Measurements from ENCODE around the gene ITGAV.

ITGAV gene

DNA sequence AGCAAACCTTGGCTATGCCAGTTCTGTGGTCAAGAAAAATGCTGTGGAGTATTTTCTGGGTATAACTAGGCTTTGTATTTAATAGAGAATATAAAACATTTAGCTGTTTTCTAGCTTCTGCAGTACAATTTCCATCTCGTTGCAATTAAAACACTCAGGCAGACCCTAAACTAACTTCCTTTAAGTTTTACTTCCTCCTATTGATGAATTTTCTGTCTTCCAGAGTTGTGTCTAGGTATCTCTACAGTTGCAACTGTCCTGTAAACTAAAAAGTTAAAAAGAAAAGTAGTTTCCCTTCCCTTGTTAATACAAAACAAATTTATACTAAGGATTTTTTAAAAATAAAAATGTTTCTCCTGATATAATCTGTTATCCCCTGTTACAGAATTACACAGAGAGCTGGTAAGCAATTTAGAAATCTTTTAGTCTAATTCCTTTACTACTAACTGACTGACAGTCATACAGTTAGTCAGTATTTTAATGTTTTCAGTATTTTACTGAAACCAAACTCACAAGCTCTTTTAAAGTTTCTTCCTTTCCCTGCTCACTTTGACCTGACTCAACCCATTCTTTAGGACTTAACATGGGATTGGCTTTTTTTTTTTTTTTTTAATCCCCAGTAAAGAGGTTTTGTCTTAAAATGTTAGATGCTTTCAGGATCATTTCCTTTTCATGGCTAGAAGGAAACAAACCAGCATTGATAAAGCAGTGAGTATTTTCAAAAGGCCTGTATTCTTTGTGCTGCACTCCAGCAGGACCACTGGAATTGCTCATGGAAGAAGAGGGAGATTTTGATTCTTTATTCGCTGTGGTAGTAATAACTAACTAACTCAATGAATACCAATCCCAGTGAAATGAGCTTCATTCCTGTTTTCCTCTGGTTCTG is 22.9 kb downstream of the ITGAV start:
- ATAC-seq = no peak
- Mint-ChIP-seq H3K27me3 (no peaks in the 10 kb centered on the region), H3K4me1 (no peaks in the 10 kb centered on the region), H3K9me3 (no peaks in the 10 kb centered on the region), H3K36me3 (ENCODE audit: low read depth) (no peaks in the 10 kb centered on the region), H3K27ac (no peak overlapping the region), H3K4me3 (no peak overlapping the region)
- DNase-seq = no peak

DNA sequence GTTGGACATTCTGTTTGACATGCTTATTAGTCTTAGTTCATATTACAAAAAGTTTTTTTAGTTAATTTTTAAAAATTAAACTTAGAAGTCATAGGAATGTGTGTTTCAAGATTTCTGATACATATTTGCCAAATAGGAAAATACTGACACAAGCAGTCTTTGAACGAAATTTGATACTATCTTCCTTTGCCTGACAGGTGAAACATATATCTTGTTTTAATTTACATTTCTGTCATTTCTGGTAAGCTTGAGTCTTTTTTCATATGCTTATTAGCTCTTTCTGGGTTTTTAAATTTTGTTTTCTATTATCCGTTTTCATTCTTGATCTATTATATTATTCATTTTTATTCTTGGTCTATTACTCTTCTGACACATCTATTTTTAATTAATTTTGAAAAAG is 24.5 kb downstream of the ITGAV start:
- Mint-ChIP-seq H3K4me1 (no peaks in the 10 kb centered on the region), H3K27me3 (no peaks in the 10 kb centered on the region), H3K4me3 (no peak overlapping the region), H3K9me3 (no peaks in the 10 kb centered on the region), H3K27ac (no peak overlapping the region), H3K36me3 (ENCODE audit: low read depth) (no peaks in the 10 kb centered on the region)
- ATAC-seq = no peak
- DNase-seq = no peak

DNA sequence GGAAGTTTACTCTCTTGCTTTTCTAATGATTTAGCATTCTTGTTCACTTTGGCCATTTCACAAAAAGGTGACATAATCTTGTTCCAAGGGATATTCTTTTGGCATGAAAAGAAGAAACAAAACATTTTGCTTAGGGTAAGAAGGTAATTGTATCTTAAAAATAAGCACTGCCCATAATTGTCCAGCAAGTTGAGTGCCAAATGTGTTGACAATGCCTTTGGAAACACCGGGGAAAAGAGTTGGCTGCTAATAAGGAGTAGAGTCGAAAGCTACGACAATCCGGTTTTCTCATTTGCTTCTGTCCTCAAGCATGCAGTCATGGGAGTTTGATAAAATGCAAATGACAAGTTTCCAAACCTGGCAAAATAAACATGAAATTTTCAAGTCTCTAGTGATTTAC is 27.3 kb downstream of the ITGAV start:
- Mint-ChIP-seq H3K4me1 (no peaks in the 10 kb centered on the region), H3K4me3 (no peak overlapping the region), H3K36me3 (ENCODE audit: low read depth) (no peaks in the 10 kb centered on the region), H3K27me3 (no peaks in the 10 kb centered on the region), H3K9me3 (no peaks in the 10 kb centered on the region), H3K27ac (no peak overlapping the region)
- ATAC-seq = no peak
- DNase-seq = no peak

DNA sequence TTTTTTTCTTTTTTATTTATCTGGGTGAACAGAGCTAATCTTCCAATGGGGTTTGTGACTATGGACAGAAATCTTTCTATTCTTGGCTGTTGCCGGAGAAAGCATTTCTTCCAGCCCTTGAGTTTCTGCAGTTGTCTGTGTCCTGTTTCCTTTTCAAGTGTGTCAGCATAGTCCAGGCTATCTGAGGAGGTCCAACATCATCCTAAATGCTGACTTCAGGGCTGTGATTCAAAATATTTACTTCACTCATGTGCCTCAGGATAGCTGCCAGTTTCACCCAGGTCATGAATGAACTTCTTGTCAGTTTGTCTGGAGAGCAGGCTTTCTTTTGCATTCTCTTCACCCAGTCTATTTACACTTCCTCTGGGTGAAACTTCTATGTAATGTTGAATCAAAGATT is 27.9 kb downstream of the ITGAV start:
- Mint-ChIP-seq H3K36me3 (ENCODE audit: low read depth) (no peaks in the 10 kb centered on the region), H3K9me3 (no peaks in the 10 kb centered on the region), H3K4me3 (no peak overlapping the region), H3K27ac (no peak overlapping the region), H3K4me1 (no peaks in the 10 kb centered on the region), H3K27me3 (no peaks in the 10 kb centered on the region)
- DNase-seq = no peak
- ATAC-seq = no peak

DNA sequence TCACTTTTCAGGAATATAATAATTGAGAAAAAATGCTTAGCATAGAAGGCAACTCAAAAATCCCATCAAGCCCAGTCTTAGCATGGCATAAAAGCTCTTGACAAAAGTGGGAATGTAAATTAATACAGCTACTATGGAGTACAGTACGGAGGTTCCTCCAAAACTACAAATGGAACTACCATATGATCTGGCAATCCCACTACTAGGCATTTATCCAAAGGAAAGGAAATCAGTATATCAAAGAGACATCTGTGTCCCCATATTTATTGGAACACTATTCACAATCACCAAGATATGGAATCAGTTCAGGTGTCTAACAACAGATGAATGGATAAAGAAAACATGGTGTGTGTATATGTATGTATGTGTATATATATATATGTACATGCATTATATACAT is 28.8 kb downstream of the ITGAV start:
- Mint-ChIP-seq H3K4me1 (no peaks in the 10 kb centered on the region), H3K4me3 (no peak overlapping the region), H3K36me3 (ENCODE audit: low read depth) (peaks cover 2% of the 10 kb centered on the region), H3K9me3 (no peaks in the 10 kb centered on the region), H3K27me3 (no peaks in the 10 kb centered on the region), H3K27ac (no peak overlapping the region)
- no peak for DNase-seq
- no peak for ATAC-seq

DNA sequence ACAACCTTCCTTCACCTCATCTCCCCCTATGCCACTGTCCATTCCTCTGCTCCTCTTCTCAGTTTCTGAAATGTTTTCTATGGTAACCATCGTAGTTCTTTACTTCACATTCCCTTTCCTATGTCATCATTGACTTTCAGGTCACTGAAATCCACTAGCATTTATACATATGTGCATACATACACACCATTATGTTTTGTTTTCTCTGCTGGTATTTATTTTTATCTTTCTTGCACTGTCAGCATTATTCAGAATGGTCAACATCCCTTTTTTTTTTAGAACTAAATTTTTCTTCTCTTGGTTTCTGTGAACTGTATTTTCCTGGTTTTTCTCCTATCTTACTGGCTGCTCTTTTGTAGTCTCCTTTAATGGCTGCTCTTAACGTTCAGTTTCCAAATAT is 33.2 kb downstream of the ITGAV start:
- Mint-ChIP-seq H3K36me3 (ENCODE audit: low read depth) (peaks cover 7% of the 10 kb centered on the region), H3K27me3 (no peaks in the 10 kb centered on the region), H3K9me3 (no peaks in the 10 kb centered on the region), H3K27ac (no peak overlapping the region), H3K4me3 (no peak overlapping the region), H3K4me1 (no peaks in the 10 kb centered on the region)
- ATAC-seq (no peak), DNase-seq (no peak)

DNA sequence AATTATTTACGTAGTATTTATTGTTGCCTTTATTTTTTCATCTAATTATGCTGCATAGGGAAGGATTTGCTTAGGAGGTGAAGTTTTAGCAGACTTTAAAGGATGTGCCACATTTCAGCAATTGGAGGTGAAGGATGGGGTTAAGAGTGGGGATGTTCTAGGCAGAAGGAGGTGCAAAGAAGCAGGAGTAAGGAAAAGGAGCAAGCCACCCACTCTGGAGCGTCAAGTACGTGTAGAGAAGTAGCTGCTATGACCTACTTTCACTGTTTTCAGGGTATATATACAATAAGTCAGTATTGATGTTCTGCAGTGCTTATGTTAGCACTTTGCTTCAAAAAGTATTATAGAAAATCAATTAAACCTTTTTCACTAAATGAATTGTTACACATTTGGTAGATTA is 34.4 kb downstream of the ITGAV start:
- Mint-ChIP-seq H3K9me3 (no peaks in the 10 kb centered on the region), H3K4me3 (no peak overlapping the region), H3K27ac (no peak overlapping the region), H3K4me1 (no peaks in the 10 kb centered on the region), H3K36me3 (ENCODE audit: low read depth) (peaks cover 7% of the 10 kb centered on the region), H3K27me3 (no peaks in the 10 kb centered on the region)
- no peak for DNase-seq
- ATAC-seq = no peak

DNA sequence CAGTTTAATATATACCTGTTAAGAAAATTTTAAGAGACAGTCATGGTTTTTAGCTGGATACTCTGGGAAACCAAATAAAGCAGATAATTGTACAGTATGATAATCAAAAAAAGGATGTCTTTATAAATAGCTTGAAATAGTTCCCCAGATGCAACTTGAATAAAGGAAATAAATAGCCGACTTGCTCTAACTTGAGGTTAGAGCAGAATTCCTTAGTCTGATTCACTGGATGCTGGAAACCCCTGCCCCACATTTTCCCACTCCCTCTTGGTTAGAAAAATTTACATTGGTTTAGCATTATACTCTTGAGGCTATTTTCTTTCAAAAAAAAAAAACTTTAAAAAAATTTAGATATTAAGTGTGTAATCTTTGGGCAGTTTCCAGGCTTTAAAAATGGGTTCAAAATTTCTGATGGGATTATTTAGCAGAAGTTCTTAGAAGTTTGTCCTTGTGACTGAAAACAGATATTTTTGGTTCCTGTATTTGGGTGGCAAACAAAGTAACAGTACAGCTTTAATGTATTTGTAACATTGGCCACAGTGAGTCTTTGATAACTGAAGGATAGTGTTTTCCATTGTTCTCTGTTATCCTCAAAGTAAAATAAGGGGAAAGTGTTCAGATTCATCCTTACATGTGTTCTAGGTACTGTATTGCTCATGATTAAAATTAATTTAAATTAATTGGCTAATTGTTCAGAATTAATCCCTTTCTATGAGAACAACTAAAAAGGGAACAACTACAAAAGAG is 39.6 kb downstream of the ITGAV start:
- H3K4me3 Mint-ChIP-seq = no peak overlapping the region
- DNase-seq = no peak
- no peaks in the 10 kb centered on the region for H3K27me3 Mint-ChIP-seq
- H3K36me3 Mint-ChIP-seq (ENCODE audit: low read depth) = no peaks in the 10 kb centered on the region
- H3K4me1 Mint-ChIP-seq = no peaks in the 10 kb centered on the region
- ATAC-seq = no peak
- H3K27ac Mint-ChIP-seq = no peak overlapping the region
- no peaks in the 10 kb centered on the region for H3K9me3 Mint-ChIP-seq

DNA sequence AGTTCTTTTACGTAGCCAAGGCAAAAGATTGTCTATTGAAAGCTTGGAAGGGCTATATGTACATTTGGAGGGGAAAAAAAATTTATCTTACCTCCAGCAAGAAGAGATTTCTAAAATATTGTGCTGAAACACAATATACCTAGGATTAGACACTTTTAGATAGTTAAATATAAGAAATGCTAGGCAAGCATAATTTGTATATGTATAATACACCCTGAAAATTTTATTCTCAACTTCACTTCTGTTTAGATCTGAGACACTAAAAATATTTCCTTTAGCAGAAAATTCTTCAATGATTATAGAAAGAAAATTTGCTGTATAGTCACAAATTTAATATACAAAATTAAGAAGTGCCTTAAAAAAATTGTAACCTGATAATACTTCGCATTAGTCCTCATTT is 42.6 kb downstream of the ITGAV start:
- Mint-ChIP-seq H3K36me3 (ENCODE audit: low read depth) (peaks cover 2% of the 10 kb centered on the region), H3K4me3 (no peak overlapping the region)
- no peak for ATAC-seq

DNA sequence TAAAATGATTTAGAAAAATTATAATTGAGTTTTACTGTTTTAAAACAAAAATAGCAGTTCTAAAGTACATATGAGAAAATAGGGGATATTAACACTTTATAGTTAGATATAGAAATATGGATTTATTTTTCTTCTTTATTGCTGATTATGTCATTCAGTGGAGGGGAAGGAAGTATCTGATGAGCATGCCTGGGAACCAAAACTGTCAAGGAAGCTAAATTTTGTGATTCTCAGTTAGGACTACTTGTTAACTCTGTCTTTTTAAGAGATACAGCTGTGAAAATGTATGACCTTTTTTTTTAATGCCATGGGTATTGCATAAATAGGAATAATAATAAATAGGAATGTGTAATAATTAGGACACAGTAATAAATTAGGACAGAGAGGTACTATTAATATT is 44.8 kb downstream of the ITGAV start:
- no peak for DNase-seq
- Mint-ChIP-seq H3K27me3 (no peaks in the 10 kb centered on the region), H3K36me3 (ENCODE audit: low read depth) (peaks cover 2% of the 10 kb centered on the region), H3K27ac (no peak overlapping the region), H3K4me1 (peaks cover 6% of the 10 kb centered on the region), H3K9me3 (no peaks in the 10 kb centered on the region), H3K4me3 (no peak overlapping the region)
- ATAC-seq = no peak

More for the DNA sequence above, 42.6 kb downstream of the ITGAV start:
- Mint-ChIP-seq H3K4me1 (no peaks in the 10 kb centered on the region), H3K27ac (no peak overlapping the region), H3K9me3 (no peaks in the 10 kb centered on the region), H3K27me3 (no peaks in the 10 kb centered on the region)
- no peak for DNase-seq

DNA sequence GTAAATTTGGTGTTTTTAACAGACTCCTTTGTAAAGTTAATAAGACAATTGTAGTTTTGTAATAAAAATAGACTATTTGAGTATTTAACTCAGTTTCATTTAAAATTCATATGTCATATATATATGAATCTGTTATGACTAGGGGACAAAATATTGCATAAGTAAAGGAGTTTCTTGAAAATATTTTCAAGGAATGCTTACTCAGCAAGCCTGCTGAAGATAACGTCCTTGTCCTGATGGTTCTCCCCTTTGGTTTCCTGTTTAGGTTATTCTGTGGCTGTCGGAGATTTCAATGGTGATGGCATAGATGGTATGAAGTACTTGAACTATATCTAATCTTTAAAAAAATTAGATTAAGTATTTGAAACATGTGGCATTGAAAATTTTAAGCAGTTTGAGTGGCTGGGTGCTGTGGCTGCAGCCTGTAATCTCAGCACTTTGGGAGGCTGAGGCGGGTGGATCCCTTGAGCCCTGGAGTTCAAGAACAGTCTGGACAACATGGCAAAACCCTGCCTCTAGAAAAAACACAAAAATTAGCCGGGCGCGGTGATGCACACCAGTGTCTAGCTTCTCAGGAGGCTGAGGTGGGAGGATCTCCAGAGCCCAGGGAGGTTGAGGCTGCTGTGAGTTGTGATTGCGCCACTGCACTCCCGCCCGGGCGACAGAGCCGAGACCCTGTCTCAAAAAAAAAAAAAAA is 47.1 kb downstream of the ITGAV start:
- H3K27ac Mint-ChIP-seq = no peak overlapping the region
- no peak overlapping the region for H3K4me3 Mint-ChIP-seq
- no peak for ATAC-seq
- H3K4me1 Mint-ChIP-seq = peaks cover 21% of the 10 kb centered on the region
- H3K27me3 Mint-ChIP-seq = no peaks in the 10 kb centered on the region
- DNase-seq = no peak
- H3K9me3 Mint-ChIP-seq = no peaks in the 10 kb centered on the region
- peaks cover 2% of the 10 kb centered on the region for H3K36me3 Mint-ChIP-seq (ENCODE audit: low read depth)

DNA sequence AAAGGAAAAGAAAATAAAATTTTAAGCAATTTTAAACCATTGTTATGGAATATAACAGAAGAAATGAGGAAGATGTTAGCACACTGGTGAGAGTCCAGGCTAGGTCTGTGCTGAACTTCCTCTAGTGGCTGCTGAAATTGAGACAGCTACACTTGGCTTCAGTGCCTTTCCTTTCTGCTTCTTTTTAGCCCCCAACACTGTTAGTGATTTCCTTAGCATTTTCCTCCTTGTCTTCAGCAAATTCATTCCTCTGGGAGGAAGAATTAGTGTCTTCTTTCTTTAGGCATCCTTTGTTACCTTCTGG is 47.6 kb downstream of the ITGAV start:
- Mint-ChIP-seq H3K4me3 (no peak overlapping the region), H3K9me3 (no peaks in the 10 kb centered on the region), H3K36me3 (ENCODE audit: low read depth) (peaks cover 2% of the 10 kb centered on the region), H3K4me1 (peaks cover 21% of the 10 kb centered on the region), H3K27me3 (no peaks in the 10 kb centered on the region), H3K27ac (no peak overlapping the region)
- ATAC-seq = no peak
- no peak for DNase-seq

DNA sequence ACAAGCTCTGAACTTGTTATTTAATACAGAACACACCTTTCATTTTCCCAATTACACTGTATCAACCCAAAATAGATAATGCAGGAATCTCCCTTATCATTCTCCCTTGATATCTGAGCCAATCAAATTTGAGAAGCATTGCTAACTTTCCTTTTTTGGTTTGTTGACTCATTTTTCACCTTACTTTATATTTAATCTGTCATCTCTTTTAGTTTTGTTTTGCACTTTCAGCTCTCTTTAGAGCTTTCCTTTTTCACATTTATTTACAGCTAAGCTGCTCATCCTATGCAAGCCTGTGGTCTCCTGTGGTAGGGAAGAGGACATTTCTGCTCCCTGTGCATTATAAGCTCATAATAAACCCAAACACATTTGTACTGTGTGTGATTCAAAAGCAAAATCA is 50.1 kb downstream of the ITGAV start:
- Mint-ChIP-seq H3K9me3 (no peaks in the 10 kb centered on the region), H3K27me3 (no peaks in the 10 kb centered on the region), H3K4me1 (peaks cover 21% of the 10 kb centered on the region), H3K36me3 (ENCODE audit: low read depth) (peaks cover 4% of the 10 kb centered on the region), H3K27ac (peak overlapping the region; percentile 42), H3K4me3 (no peak overlapping the region)
- ATAC-seq = peak; percentile 69
- DNase-seq = no peak

DNA sequence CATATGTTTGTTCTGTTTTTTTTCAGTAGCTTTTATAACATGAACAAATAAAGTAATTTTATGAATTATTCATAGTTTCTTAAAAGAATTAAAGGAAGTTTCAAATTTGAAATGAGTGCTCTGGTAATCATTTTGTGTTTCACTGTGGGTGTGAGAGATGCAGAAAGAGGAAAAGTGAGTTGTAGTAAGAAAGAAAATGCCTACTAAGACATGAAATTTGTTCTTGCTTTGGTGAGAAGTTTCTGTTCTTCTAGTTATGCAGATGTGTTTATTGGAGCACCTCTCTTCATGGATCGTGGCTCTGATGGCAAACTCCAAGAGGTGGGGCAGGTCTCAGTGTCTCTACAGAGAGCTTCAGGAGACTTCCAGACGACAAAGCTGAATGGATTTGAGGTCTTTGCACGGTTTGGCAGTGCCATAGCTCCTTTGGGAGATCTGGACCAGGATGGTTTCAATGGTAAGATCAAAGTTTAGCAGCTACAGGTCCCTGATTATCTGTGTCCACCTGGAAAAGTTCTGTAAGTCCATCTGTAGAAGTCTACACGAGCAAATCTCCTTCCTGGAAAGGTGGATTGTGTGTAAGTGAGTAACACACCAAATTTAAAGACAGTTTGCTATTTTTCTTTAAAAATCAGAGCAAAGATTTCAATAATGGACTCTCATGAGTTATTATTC is 51.4 kb downstream of the ITGAV start:
- H3K4me1 Mint-ChIP-seq = peaks cover 21% of the 10 kb centered on the region

More for the DNA sequence above, 51.4 kb downstream of the ITGAV start:
- ATAC-seq (peak; percentile 13), DNase-seq (no peak)
- Mint-ChIP-seq H3K9me3 (no peaks in the 10 kb centered on the region), H3K4me3 (no peak overlapping the region), H3K36me3 (ENCODE audit: low read depth) (peaks cover 4% of the 10 kb centered on the region), H3K27me3 (no peaks in the 10 kb centered on the region), H3K27ac (no peak overlapping the region)

Measured in activated naive CD8-positive, alpha-beta T cell treated with anti-CD3 and anti-CD28 coated beads, Interleukin-2, amount 50 U/mL, for 24 hours (primary cell).